Mesothelial cell of epicardium (in vitro differentiated cells): ENCODE data around the gene USP13. TPM values are rescaled to one million over a fixed set of nuclear protein-coding genes. Genes with fewer than 3 reads are reported as not detected.
"Not testable (repeated sequence)": the region's sequence is repeated elsewhere in the genome, so short reads cannot be mapped to it uniquely, and the experiment has no call there.

Experiments
- DNase-seq, 2 experiments: peaks; one replicate each; pipeline ENCODE4 v3.0.0; 2021; ENCODE audit warnings: low spot score in 2 of 2; ENCODE audit not compliant: unreplicated experiment in 2 of 2
- H3K27ac Mint-ChIP-seq: 2 replicates; pipeline ENCODE4 v1.8.0; 2021; ENCODE audit warnings: mixed read lengths
- H3K27me3 Mint-ChIP-seq: 2 replicates; pipeline ENCODE4 v1.8.0; 2021; ENCODE audit warnings: low read depth, mixed read lengths
- H3K36me3 Mint-ChIP-seq: 2 replicates; pipeline ENCODE4 v1.8.0; 2021; ENCODE audit warnings: mixed read lengths
- H3K4me1 Mint-ChIP-seq: 2 replicates; pipeline ENCODE4 v1.8.0; 2021; ENCODE audit warnings: mixed read lengths
- H3K4me3 Mint-ChIP-seq: 2 replicates; pipeline ENCODE4 v1.8.0; 2021; ENCODE audit warnings: mild to moderate bottlenecking, moderate library complexity, mixed read lengths
- H3K9me3 Mint-ChIP-seq: 2 replicates; pipeline ENCODE4 v1.8.0; 2021; ENCODE audit warnings: mixed read lengths
- total RNA-seq: library from RNA; stranded (reverse); gene quantifications from 3 replicates; pipeline ENCODE4 v1.2.1, GENCODE V29; 2021
- TF ChIP-seq, protein P1 (sequence below): fragments of 200-600 bp; sonication (generic); IDR thresholded peaks from one replicate; pipeline ENCODE4 v1.5.0; 2021; ENCODE audit warnings: antibody characterized with exemption; ENCODE audit not compliant: unreplicated experiment

Gene USP13
- total RNA-seq, 1 donor from 2014 or later = 11.3 TPM

DNA sequence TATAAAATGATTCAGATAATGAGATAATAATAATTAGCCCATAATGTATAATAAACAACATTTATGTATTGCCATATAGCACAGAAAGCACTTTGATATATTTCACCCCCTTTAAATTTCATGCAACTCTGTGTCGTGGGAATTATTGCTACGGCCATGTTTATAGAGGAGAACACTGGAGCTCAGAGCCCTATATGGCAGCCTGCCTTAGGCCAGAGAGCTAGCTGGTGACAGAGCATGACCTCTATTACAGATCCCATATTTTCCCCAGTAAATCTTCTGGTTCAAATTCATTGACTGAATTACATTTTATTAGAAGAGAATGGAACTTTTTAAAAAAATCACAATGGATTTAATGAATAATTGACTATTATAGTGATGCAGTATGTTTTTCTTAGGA lies 25.0 kb downstream of the USP13 start:
- peaks cover 30% of the 10 kb centered on the region for H3K4me1 Mint-ChIP-seq
- no peaks in the 10 kb centered on the region for H3K36me3 Mint-ChIP-seq
- TF ChIP-seq, protein P1, sequence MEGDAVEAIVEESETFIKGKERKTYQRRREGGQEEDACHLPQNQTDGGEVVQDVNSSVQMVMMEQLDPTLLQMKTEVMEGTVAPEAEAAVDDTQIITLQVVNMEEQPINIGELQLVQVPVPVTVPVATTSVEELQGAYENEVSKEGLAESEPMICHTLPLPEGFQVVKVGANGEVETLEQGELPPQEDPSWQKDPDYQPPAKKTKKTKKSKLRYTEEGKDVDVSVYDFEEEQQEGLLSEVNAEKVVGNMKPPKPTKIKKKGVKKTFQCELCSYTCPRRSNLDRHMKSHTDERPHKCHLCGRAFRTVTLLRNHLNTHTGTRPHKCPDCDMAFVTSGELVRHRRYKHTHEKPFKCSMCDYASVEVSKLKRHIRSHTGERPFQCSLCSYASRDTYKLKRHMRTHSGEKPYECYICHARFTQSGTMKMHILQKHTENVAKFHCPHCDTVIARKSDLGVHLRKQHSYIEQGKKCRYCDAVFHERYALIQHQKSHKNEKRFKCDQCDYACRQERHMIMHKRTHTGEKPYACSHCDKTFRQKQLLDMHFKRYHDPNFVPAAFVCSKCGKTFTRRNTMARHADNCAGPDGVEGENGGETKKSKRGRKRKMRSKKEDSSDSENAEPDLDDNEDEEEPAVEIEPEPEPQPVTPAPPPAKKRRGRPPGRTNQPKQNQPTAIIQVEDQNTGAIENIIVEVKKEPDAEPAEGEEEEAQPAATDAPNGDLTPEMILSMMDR = no peak
- no peak overlapping the region for H3K27ac Mint-ChIP-seq
- H3K4me3 Mint-ChIP-seq = no peak overlapping the region
- H3K27me3 Mint-ChIP-seq = no peaks in the 10 kb centered on the region
- no peak for DNase-seq
- no peaks in the 10 kb centered on the region for H3K9me3 Mint-ChIP-seq

DNA sequence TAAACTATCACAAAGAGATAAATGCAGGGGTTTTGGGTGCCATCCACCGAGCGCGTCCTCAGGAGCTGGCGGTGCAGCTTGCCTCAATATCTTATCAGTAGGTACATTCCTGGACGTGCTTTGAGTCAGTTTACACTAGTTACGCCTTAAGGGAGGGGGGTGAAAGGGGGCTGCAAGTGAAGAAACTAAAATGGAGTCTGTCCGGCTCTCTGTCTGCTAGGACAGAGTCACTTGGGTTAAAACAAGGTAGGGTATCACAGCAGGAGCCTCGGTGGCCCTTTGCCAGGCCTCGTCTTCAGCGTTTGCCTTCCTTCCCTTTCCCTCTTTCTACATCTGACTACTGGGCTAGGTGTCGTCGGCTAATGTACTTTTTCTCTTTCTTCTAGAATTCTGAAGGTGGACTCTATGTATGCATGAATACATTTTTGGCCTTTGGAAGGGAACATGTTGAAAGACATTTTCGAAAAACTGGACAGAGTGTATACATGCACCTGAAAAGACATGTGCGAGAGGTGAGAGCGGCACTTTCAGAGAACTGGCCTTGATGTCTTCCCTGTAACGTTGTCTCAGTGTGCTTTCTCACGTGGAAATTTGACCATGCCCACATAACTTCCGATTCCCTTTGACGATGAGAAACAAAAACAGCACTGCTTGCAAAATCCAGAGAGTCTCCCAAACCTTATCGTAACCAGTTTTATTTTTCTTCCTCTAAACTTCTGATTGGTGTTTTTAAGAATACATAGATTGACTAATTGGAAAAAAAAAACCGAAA lies 28.8 kb downstream of the USP13 start:
- Mint-ChIP-seq H3K4me1 (peaks cover 27% of the 10 kb centered on the region), H3K9me3 (peaks cover 4% of the 10 kb centered on the region), H3K27me3 (no peaks in the 10 kb centered on the region), H3K27ac (peak overlapping the region; percentile 72), H3K4me3 (peak overlapping the region; percentile 40), H3K36me3 (peaks cover 7% of the 10 kb centered on the region)
- TF ChIP-seq, protein P1 = no peak
- DNase-seq = no peak

- TF ChIP-seq, protein P1 = no peak
- Mint-ChIP-seq H3K27me3 (no peaks in the 10 kb centered on the region), H3K36me3 (peaks cover 7% of the 10 kb centered on the region), H3K4me3 (no peak overlapping the region), H3K27ac (peak overlapping the region; percentile 51), H3K4me1 (peaks cover 27% of the 10 kb centered on the region), H3K9me3 (peaks cover 4% of the 10 kb centered on the region)
- DNase-seq = no peak
Measured at GRCh38 chr3:179682426-179683080, 29.7 kb downstream of the USP13 start.

- not testable (repeated sequence) for H3K36me3 Mint-ChIP-seq, H3K9me3 Mint-ChIP-seq, H3K4me3 Mint-ChIP-seq, DNase-seq, H3K27me3 Mint-ChIP-seq
- H3K27ac Mint-ChIP-seq = peak overlapping the region; percentile 51
- peaks cover 27% of the 10 kb centered on the region for H3K4me1 Mint-ChIP-seq
Measured at GRCh38 chr3:179683286-179683685, 30.4 kb downstream of the USP13 start.

GRCh38 chr3:179687967-179688535 lies 35.2 kb downstream of the USP13 start:
- Mint-ChIP-seq H3K36me3 (peaks cover 16% of the 10 kb centered on the region), H3K27me3 (no peaks in the 10 kb centered on the region), H3K9me3 (peaks cover 7% of the 10 kb centered on the region), H3K4me3 (no peak overlapping the region), H3K27ac (no peak overlapping the region), H3K4me1 (peaks cover 6% of the 10 kb centered on the region)
- TF ChIP-seq, protein P1 = no peak
- DNase-seq = no peak

DNA sequence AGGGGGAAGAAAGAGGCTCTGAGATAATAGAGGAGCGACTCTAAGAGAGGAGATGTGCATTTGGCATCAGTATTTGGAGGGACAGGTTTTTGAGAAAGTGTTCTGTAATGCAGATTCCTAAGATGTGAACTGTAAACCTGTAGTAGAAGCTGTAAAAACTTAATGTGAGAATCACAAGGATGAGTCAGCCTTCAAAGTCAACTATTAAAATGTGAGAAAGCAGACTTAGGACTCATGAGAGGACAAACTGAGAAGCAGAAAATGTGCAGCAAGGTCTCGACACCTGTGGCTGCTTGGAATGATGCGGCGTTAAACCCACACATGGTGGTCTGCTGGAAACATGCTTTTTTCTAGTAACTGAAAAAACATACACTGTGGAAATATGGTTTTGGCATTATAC lies 36.0 kb downstream of the USP13 start:
- H3K4me3 Mint-ChIP-seq = no peak overlapping the region
- TF ChIP-seq, protein P1 = no peak
- DNase-seq = no peak
- peaks cover 13% of the 10 kb centered on the region for H3K36me3 Mint-ChIP-seq
- H3K4me1 Mint-ChIP-seq = peaks cover 1% of the 10 kb centered on the region
- H3K9me3 Mint-ChIP-seq = peaks cover 7% of the 10 kb centered on the region
- H3K27ac Mint-ChIP-seq = no peak overlapping the region
- H3K27me3 Mint-ChIP-seq = no peaks in the 10 kb centered on the region
